Left renal cortex interstitium (tissue), 4 donors: Measurements from ENCODE around the gene PRR14. TPM values are rescaled to one million over a fixed set of nuclear protein-coding genes. Genes with fewer than 3 reads are reported as not detected.
"Not testable (repeated sequence)": the region's sequence is repeated elsewhere in the genome, so short reads cannot be mapped to it uniquely, and the experiment has no call there.

Experiments
- DNase-seq, 4 donors: peaks; one replicate each; pipeline ENCODE4 v3.0.0-alpha.2; 2013; ENCODE audit warnings: low read depth in 4 of 4, low spot score in 2 of 4, missing footprints in 1 of 4
- polyA plus RNA-seq, 4 donors: library from polyadenylated mRNA; unstranded; fragments of 120-200 nt; gene quantifications; one replicate each; pipeline ENCODE4 v1.2.1, GENCODE V29; 2013; ENCODE audit not compliant: insufficient read length in 4 of 4

Gene PRR14
- polyA plus RNA-seq, 4 donors, result 38.2 to 54.8 (median 46.0) TPM

- no peak for DNase-seq
These were observed 27.3 kb downstream of the PRR14 start for GRCh38 chr16:30677931-30678585.

GRCh38 chr16:30678586-30678970 is 27.8 kb downstream of the PRR14 start:
- no peak for DNase-seq

- no peak for DNase-seq
These were observed 29.6 kb downstream of the PRR14 start for GRCh38 chr16:30680326-30680725.

GRCh38 chr16:30688701-30689100 is 37.9 kb downstream of the PRR14 start:
- DNase-seq, result no peak

GRCh38 chr16:30691907-30692306 is 41.1 kb downstream of the PRR14 start:
- DNase-seq, result no peak

- DNase-seq, result no peak
These were observed 41.8 kb downstream of the PRR14 start for GRCh38 chr16:30692396-30693064.

- no peak for DNase-seq
These were observed 44.4 kb downstream of the PRR14 start for GRCh38 chr16:30694926-30695693.

GRCh38 chr16:30696646-30697045 is 45.9 kb downstream of the PRR14 start:
- DNase-seq, result not testable (repeated sequence)

- DNase-seq, result peak in 2 of 4 donors; percentile 11 to 29
These were observed 46.7 kb downstream of the PRR14 start for GRCh38 chr16:30697264-30698138.

- DNase-seq, result peak; percentile 91 to 96 (median 94)
These were observed 47.5 kb downstream of the PRR14 start for GRCh38 chr16:30698139-30698815.

GRCh38 chr16:30698816-30699614 is 48.3 kb downstream of the PRR14 start, which contains the start of gene SRCAP:
Gene SRCAP, plus strand, starts transcription at chr16:30699171. Its CDS starts 1,654 bp downstream, at chr16:30700825.
- DNase-seq, result peak; percentile 65 to 87 (median 70)

- no peak for DNase-seq
These were observed 48.9 kb downstream of the PRR14 start for GRCh38 chr16:30699615-30700099.

GRCh38 chr16:30700491-30700890 is 49.7 kb downstream of the PRR14 start:
- no peak for DNase-seq

GRCh38 chr16:30700971-30701370 is 50.2 kb downstream of the PRR14 start:
- DNase-seq, result no peak

GRCh38 chr16:30703071-30703470 is 52.3 kb downstream of the PRR14 start:
- not testable (repeated sequence) for DNase-seq

GRCh38 chr16:30703971-30704370 is 53.2 kb downstream of the PRR14 start:
- no peak for DNase-seq
